CD14-positive monocyte (primary cell): ENCODE measurements around the gene SV2A. TPM values are rescaled to one million over a fixed set of nuclear protein-coding genes. Genes with fewer than 3 reads are reported as not detected.

Experiments used
- DNase-seq, 3 donors: peaks; one replicate each; pipeline ENCODE4 v3.0.0-alpha.2; 2011 to 2022
- H2AFZ ChIP-seq: 2 replicates; pipeline ENCODE4 v1.6.0; 2012; ENCODE audit warnings: mild to moderate bottlenecking, low read depth, low read length, inconsistent platforms; ENCODE audit not compliant: insufficient read depth, poor library complexity, severe bottlenecking
- H3K27ac ChIP-seq, 2 donors: 1 replicate in 1 of 2; 2 replicates in 1 of 2; pipeline ENCODE4 v1.5.1; 2012 to 2013; ENCODE audit warnings: low read length in 2 of 2, control low read depth in 1 of 2, inconsistent platforms in 1 of 2, low read depth in 1 of 2, mild to moderate bottlenecking in 1 of 2
- H3K27me3 ChIP-seq, 2 donors: one replicate each; pipeline versions ENCODE4 v1.6.0 to v1.6.1; 2011 to 2013; ENCODE audit warnings: low read length in 2 of 2; ENCODE audit not compliant: control insufficient read depth in 2 of 2, insufficient read depth in 2 of 2
- H3K36me3 ChIP-seq, 2 donors: replicated peaks in 1 of 2; 1 replicate in 1 of 2; 2 replicates in 1 of 2; pipeline versions ENCODE4 v1.5.1 to v1.6.1; 2012 to 2013; ENCODE audit warnings: low read length in 2 of 2, control low read depth in 1 of 2, inconsistent platforms in 1 of 2, mild to moderate bottlenecking in 1 of 2; ENCODE audit not compliant: insufficient read depth in 2 of 2, control insufficient read depth in 1 of 2
- H3K4me1 ChIP-seq, 2 donors: 1 replicate in 1 of 2; 2 replicates in 1 of 2; pipeline versions ENCODE4 v1.5.1 to v1.6.1; 2012 to 2013; ENCODE audit warnings: low read length in 2 of 2, control low read depth in 1 of 2, inconsistent platforms in 1 of 2, mild to moderate bottlenecking in 1 of 2, moderate library complexity in 1 of 2; ENCODE audit not compliant: insufficient read depth in 2 of 2, control insufficient read depth in 1 of 2
- H3K4me2 ChIP-seq: replicated peaks from 2 replicates; pipeline ENCODE3; 2012; ENCODE audit warnings: low read length, moderate library complexity, mild to moderate bottlenecking; ENCODE audit not compliant: poor library complexity, severe bottlenecking; ENCODE audit errors: extremely low read depth
- H3K4me3 ChIP-seq, 3 experiments: fragments of 200-600 bp in 1 of 3; sonication (generic) in 1 of 3; replicated peaks in 1 of 3; 1 replicate in 2 of 3; 2 replicates in 1 of 3; pipeline ENCODE4 v1.5.1; 2011 to 2013; ENCODE audit warnings: low read length in 3 of 3, mild to moderate bottlenecking in 3 of 3, control low read depth in 2 of 3, low read depth in 2 of 3, inconsistent platforms in 1 of 3, moderate library complexity in 1 of 3
- H3K79me2 ChIP-seq: 2 replicates; pipeline ENCODE4 v1.6.0; 2012; ENCODE audit warnings: mild to moderate bottlenecking, control low read depth, inconsistent platforms, low read length, moderate library complexity; ENCODE audit not compliant: insufficient read depth
- H3K9ac ChIP-seq: 2 replicates; pipeline ENCODE4 v1.6.0; 2017; ENCODE audit warnings: low read length, mild to moderate bottlenecking; ENCODE audit not compliant: insufficient read depth, poor library complexity, severe bottlenecking
- H3K9me3 ChIP-seq, 2 donors: replicated peaks in 1 of 2; 1 replicate in 1 of 2; 2 replicates in 1 of 2; pipeline versions ENCODE4 v1.5.1 to v1.6.1; 2012 to 2013; ENCODE audit warnings: low read length in 2 of 2, control low read depth in 1 of 2; ENCODE audit not compliant: control insufficient read depth in 1 of 2, insufficient read depth in 1 of 2
- H4K20me1 ChIP-seq: 2 replicates; pipeline ENCODE4 v1.6.0; 2012; ENCODE audit warnings: mild to moderate bottlenecking, low read length, control low read depth, moderate library complexity; ENCODE audit not compliant: insufficient read depth
- H3K27ac Mint-ChIP-seq, 7 donors: one replicate each; pipeline ENCODE4 v1.8.0; 2020; ENCODE audit warnings: mild to moderate bottlenecking in 7 of 7, mixed read lengths in 7 of 7, moderate library complexity in 6 of 7, inconsistent platforms in 2 of 7
- H3K27me3 Mint-ChIP-seq, 3 donors: one replicate each; pipeline ENCODE4 v1.8.0; 2021 to 2022; ENCODE audit warnings: low read depth in 3 of 3, mild to moderate bottlenecking in 3 of 3, mixed read lengths in 3 of 3, moderate library complexity in 3 of 3, inconsistent platforms in 1 of 3
- H3K36me3 Mint-ChIP-seq, 2 donors: one replicate each; pipeline ENCODE4 v1.8.0; 2020; ENCODE audit warnings: mixed read lengths in 2 of 2, inconsistent platforms in 1 of 2, mild to moderate bottlenecking in 1 of 2
- H3K4me1 Mint-ChIP-seq: one replicate; pipeline ENCODE4 v1.8.0; 2020; ENCODE audit warnings: mild to moderate bottlenecking, mixed read lengths
- H3K4me3 Mint-ChIP-seq, 2 donors: one replicate each; pipeline ENCODE4 v1.8.0; 2020; ENCODE audit warnings: mild to moderate bottlenecking in 2 of 2, mixed read lengths in 2 of 2, moderate library complexity in 1 of 2
- H3K9me3 Mint-ChIP-seq, 7 donors: one replicate each; pipeline ENCODE4 v1.8.0; 2020 to 2022; ENCODE audit warnings: mixed read lengths in 7 of 7, mild to moderate bottlenecking in 6 of 7, moderate library complexity in 6 of 7, inconsistent platforms in 2 of 7
- WGBS: methylation state at CpG from one replicate; pipeline ENCODE4 v1.1.5; 2013; ENCODE audit warnings: missing lambda C conversion rate; ENCODE audit not compliant: insufficient coverage; 5-methylcytosine and 5-hydroxymethylcytosine counted together
- intact Hi-C, 2 donors: fragments of 100-400 bp; cut with micrococcal nuclease; formaldehyde crosslinking; loops; one replicate each; pipeline versions ENCODE4 v1.15.0 to v1.15.1; 2023
- polyA plus RNA-seq, 3 donors: library from polyadenylated mRNA; depleted of rRNA in 1 of 3; unstranded in 2 of 3; stranded (reverse) in 1 of 3; fragments of 300-500 nt in 2 of 3; fragments of >200 nt in 1 of 3; fragmentation: Illumina TruSeq in 2 of 3; gene quantifications; 1 replicate in 2 of 3; 2 replicates in 1 of 3; pipeline ENCODE4 v1.2.3, GENCODE V29; 2012 to 2021
- TF ChIP-seq, protein P1 (sequence below): fragments of 200-600 bp; IDR thresholded peaks from one replicate; pipeline ENCODE4 v1.8.0; 2022; ENCODE audit warnings: antibody characterized with exemption, mild to moderate bottlenecking

The SV2A gene
- polyA plus RNA-seq, 3 donors: 0.07 to 0.17 (median 0.14) TPM

- H3K4me1 Mint-ChIP-seq: peaks cover 36% of the 10 kb centered on the region
- Histone ChIP-seq H3K4me3 (no peak overlapping the region), H3K36me3 (no peaks in the 10 kb centered on the region), H3K27me3 (peaks cover 7 to 19% of the 10 kb centered on the region in 2 donors), H4K20me1 (no peaks in the 10 kb centered on the region), H3K4me2 (no peak overlapping the region), H2AFZ (peak overlapping the region; percentile 6), H3K9ac (no peak overlapping the region), H3K9me3 (no peaks in the 10 kb centered on the region), H3K4me1 (peaks cover 26 to 35% of the 10 kb centered on the region in 2 donors), H3K79me2 (no peaks in the 10 kb centered on the region), H3K27ac (no peak overlapping the region)
- H3K4me3 Mint-ChIP-seq: no peak overlapping the region
- TF ChIP-seq, protein P1, sequence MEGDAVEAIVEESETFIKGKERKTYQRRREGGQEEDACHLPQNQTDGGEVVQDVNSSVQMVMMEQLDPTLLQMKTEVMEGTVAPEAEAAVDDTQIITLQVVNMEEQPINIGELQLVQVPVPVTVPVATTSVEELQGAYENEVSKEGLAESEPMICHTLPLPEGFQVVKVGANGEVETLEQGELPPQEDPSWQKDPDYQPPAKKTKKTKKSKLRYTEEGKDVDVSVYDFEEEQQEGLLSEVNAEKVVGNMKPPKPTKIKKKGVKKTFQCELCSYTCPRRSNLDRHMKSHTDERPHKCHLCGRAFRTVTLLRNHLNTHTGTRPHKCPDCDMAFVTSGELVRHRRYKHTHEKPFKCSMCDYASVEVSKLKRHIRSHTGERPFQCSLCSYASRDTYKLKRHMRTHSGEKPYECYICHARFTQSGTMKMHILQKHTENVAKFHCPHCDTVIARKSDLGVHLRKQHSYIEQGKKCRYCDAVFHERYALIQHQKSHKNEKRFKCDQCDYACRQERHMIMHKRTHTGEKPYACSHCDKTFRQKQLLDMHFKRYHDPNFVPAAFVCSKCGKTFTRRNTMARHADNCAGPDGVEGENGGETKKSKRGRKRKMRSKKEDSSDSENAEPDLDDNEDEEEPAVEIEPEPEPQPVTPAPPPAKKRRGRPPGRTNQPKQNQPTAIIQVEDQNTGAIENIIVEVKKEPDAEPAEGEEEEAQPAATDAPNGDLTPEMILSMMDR: no peak
- H3K27me3 Mint-ChIP-seq: peaks cover 25 to 26% (median 26%) of the 10 kb centered on the region in 3 donors
- peak overlapping the region in 1 of 7 donors; percentile 25 for H3K27ac Mint-ChIP-seq
- DNase-seq: no peak
- intact Hi-C loops: no loop called here
- peaks cover 0 to 2% (median 0%) of the 10 kb centered on the region in 7 donors for H3K9me3 Mint-ChIP-seq
- peaks cover 0 to 2% of the 10 kb centered on the region in 2 donors for H3K36me3 Mint-ChIP-seq
- no CpG with 5 or more reads among the region's 1 CpG for WGBS
Observed at GRCh38 chr1:149914545-149914944, 3.1 kb downstream of the SV2A start.

DNA sequence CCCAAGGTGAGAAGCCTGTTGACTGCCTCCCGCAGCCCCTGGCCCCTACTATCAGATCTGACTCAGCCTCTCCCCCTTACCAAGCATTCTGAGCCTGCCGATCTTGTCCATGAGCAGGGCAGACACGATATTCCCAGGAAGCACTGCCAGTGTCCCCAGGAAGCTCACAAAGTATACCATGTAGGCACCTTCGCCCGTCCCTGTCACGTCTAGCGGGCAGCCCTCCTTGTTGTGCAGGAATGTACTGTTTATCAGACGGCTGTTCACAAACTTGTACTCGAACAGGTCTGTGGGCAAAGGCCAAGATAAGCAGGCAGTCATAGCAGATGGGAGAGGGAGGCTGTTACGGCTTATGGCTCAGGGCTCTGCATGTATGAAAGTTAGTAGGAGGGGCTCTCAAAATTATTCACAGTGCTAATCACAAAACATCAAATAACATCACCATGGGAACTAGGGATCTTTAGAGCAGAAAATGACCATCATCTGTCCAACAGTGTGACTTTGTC lies 11.0 kb downstream of the SV2A start:
- Histone ChIP-seq H3K9me3 (no peaks in the 10 kb centered on the region), H3K36me3 (no peaks in the 10 kb centered on the region), H2AFZ (no peak overlapping the region), H3K4me2 (no peak overlapping the region), H3K27ac (no peak overlapping the region), H4K20me1 (no peaks in the 10 kb centered on the region), H3K27me3 (no peaks in the 10 kb centered on the region), H3K9ac (no peak overlapping the region), H3K4me1 (no peaks in the 10 kb centered on the region), H3K79me2 (no peaks in the 10 kb centered on the region), H3K4me3 (no peak overlapping the region)
- peaks cover 0 to 3% (median 0%) of the 10 kb centered on the region in 7 donors for H3K9me3 Mint-ChIP-seq
- DNase-seq: no peak
- H3K36me3 Mint-ChIP-seq: peaks cover 3 to 5% of the 10 kb centered on the region in 2 donors
- intact Hi-C loops: no loop called here
- WGBS: 95% methylated on average over 9 of the region's 10 CpGs
- TF ChIP-seq, protein P1: no peak
- H3K27ac Mint-ChIP-seq: no peak overlapping the region
- H3K27me3 Mint-ChIP-seq: peaks cover 0 to 10% (median 2%) of the 10 kb centered on the region in 3 donors
- no peak overlapping the region for H3K4me3 Mint-ChIP-seq
- H3K4me1 Mint-ChIP-seq: no peaks in the 10 kb centered on the region
